DMS79 treated with DMSO at 0.1 percent for 48 hours (cell line): ENCODE data around the gene RANBP9.
A peak's percentile ranks its signal among the peaks of the same experiment; 100 is the strongest.

Experiments
- DNase-seq: peaks from one replicate; lab custom pipeline; 2025; lab: John Stamatoyannopoulos, UW

The RANBP9 gene

GRCh38 chr6:13711733-13712598, at the start of gene RANBP9:
Gene RANBP9, minus strand, starts transcription at chr6:13711835. Its CDS starts 330 bp downstream, at chr6:13711505.
- peak; percentile 46 for DNase-seq

GRCh38 chr6:13760307-13761304, 49.0 kb upstream of the RANBP9 start:
- DNase-seq = no peak

DNA sequence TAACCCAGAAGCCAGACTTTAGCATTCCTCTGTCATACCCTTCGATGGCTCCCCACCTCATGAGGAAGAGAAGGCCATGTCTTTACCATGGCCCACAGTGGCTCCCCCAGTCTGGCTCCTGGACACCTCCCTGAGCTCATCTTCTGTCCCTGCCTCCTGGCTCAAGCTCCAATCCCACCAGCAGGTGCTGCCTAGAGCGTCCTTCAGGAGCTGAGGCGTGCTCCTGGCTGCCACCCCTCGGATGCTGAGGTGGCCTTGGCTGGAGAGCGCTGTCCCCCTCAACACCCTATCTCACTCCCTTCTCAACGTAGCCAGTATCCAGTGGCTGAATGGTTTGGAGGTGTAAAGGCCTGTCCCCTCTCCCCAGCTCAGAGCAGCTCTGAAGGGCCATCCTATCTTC, 47.4 kb upstream of the RANBP9 start:
- DNase-seq = no peak

DNA sequence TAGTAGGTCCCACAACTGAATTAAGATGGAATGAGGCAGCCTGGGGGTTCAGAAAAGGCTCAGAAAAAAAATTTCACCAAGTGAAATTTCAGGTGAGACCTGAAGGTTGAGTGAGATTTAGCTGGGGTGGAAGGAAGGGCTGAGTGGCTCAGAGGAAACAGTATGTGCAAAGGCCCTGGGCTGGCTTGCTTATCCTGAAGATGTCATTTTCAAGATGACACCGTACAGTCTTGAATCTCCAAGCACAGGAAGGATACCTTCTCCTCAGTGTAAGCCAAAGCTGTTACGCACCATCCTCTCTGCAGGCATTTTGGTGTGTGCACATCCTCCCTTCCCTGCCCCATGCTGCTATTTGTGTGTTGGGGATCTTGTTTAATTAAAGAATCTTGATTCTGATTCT, 43.0 kb upstream of the RANBP9 start:
- DNase-seq = no peak

DNA sequence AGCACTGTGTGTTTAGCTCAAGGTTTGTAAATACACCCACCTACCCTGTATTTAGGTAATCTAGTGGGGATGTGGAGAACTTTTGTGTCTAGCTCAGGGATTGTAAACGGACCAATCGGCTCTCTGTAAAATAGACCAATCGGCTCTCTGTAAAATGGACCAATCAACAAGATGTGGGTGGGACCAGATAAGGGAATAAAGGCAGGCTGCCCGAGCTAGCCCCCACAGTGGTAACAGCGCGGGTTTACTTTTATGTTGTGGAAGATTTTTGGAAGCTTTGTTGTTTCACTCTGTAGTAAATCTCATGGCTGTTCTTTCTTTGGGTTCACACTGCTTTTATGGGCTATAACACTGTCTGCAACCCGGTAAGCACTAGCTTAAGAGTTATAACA, 32.1 kb upstream of the RANBP9 start:
- DNase-seq = no peak

DNA sequence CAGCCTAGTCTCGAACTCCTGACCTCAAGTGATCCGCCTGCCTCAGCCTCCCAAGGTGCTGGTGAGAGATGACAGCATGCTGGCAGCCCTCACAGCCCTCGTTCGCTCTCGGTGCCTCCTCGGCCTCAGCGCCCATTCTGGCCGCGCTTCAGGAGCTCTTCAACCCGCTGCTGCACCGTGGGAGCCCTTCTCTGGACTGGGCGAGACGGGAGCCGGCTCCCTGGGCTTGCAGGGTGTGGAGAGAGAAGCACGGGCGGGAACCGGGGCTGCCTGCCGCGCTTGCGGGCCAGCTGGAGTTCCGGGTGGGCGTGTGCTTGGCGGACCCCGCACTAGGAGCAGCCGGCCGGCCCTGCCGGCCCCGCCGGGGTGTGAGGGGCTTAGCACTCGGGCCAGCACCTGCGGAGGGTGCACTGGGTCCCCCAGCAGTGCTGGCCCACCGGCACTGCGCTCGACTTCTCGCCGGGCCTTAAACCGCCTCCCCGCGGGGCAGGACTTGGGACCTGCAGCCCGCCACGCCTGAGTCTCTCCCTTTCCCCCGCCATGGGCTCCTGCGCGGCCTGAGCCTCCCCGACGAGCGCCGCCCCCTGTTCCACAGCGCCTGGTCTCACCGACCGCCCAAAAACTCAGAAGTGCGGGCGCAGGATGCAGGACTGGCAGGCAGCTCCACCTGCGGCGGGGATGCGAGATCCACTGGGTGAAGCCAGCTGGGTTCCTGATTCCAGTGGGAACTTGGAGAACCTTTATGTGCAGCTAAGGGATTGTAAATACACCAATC, 31.5 kb upstream of the RANBP9 start:
- DNase-seq = no peak

- DNase-seq = no peak
These were observed 29.7 kb upstream of the RANBP9 start for GRCh38 chr6:13741365-13741764.

- DNase-seq = no peak
These were observed 23.4 kb upstream of the RANBP9 start for GRCh38 chr6:13735031-13735430.

GRCh38 chr6:13733178-13733887, 21.7 kb upstream of the RANBP9 start:
- DNase-seq = peak; percentile 26

DNA sequence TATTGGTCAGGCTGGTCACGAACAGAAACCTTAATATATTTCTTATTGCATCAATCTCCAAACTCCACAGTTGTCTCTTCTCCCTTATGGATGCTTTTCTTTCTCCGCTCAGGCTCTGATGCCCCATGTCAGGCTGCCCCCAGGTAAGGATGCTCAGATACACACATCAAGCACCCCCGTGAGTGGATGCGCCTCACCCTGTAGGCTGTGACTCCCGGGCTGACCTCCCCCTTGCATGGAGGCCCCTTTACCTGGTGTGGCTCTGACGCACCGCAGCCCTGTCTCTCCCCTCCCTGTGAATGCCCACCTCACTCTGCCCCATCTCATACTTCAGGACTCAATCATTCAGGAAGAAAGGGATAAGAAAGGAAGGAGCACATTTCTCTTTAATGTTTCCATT, 19.1 kb upstream of the RANBP9 start:
- no peak for DNase-seq

- no peak for DNase-seq
These were observed 18.3 kb upstream of the RANBP9 start for GRCh38 chr6:13729891-13730290.

- DNase-seq = no peak
These were observed 13.9 kb upstream of the RANBP9 start for GRCh38 chr6:13725570-13725969.

- DNase-seq = no peak
These were observed 13.4 kb upstream of the RANBP9 start for GRCh38 chr6:13725052-13725451.

DNA sequence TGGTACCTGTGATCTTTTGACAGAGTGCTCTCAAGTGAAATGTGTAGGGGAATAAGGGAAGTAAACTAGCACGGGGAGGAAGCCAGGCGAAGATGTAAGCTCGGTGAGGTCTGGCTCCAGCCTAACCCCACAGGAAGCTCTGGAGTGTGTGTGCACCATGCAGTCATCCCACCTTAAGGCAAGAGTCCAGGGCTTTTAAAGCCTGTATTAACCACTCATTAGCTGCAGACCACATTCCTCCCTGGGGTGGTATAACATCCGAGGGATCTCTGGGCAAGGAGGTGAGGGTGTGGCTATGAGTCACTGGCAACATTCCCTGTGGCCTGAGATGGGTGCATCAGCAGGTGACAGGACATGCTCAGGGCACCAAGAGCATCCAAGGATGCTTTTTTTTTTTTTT, 12.5 kb upstream of the RANBP9 start:
- DNase-seq = no peak

GRCh38 chr6:13722880-13723279, 11.2 kb upstream of the RANBP9 start:
- DNase-seq = no peak

DNA sequence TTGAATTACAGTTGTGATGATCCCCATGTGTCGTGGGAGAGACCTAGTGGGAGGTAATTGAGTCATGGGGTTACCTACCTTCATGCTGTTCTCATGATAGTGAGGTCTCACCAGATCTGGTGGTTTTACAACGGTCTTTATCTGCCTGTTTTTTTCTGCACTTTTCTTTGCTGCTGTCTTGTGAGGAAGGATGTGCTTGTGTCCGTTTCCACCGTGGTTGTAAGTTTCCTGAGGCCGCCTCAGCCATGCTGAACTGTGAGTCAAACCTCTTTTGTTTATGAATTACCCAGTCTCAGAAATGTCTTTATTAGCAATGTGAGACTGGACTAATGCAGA, 6.5 kb upstream of the RANBP9 start:
- no peak for DNase-seq

DNA sequence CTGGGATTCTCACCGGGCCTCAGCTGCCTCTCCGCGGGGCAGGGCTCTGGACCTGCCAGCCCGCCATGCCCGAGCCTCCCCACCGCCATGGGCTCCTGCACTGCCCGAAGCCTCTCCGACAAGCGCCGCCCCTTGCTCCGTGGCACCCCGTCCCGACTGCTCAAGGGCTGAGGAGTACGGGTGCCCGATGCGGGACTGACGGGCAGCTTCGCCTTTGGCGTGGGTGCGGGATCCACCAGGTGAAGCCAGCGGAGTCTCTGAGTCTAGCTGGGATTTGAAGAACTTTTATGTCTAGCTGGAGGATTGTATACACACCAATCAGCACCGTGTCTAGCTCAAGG, 5.3 kb upstream of the RANBP9 start:
- no peak for DNase-seq

- DNase-seq = no peak
These were observed 4.8 kb upstream of the RANBP9 start for GRCh38 chr6:13716225-13716954.

DNA sequence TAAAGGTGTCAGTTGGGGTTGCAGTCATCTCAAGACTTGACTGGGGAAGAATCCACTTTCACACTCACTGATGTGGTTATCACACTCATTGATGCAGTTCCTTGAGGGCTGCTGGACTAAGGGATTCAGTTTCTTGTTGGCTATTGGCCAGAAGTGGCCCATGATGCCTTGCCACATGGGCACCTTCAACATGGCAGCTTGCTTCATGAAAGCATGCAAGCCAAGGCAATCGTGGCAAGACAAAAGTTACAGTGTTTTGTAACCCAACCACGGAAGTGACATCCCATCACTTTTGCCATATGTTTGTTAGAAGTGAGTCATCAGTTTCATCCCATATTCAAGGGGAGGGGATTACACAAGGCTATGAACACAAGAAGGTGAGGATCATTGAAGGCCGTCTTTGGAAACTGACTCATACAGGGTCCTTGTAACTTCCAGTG, 3.8 kb upstream of the RANBP9 start:
- DNase-seq = no peak

DNA sequence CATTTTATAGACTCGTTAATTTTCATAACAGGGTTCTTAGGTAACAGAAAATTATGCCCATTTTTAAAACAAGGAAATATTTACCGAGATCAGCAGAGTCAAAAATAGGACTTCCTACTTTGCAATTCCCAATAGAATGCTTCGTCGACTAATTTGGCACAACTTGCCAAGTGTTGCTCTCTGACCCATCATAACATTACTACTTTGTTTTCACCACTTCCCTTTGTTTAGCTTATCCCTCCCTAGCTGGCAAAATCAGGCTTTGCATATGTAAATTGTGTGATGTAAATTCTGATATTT, 914 bp upstream of the RANBP9 start:
- DNase-seq = peak; percentile 17

DNA sequence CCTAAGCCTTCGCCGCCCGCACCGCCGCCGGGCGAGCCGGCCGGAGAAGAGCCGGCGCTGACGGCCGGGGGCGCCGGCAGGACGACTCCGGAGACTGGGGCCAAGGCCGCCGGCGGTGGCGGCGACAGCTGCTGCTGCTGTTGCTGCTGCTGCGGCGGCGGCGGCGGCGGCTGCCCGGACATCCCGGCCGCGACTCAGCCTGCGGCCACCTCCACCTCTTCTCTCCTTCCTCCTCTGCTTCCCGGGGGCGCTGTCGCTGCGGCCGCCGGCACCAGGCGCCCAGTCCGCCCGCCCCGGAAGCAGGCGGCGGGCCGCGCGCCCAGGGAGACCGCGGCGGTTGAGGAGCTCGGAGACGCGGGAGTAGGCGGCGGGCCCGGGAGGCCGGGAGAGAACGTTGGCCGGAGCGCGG, 307 bp downstream of the RANBP9 start:
- DNase-seq = no peak
